BLaER1 (cell line): ENCODE results near the gene ATP11A.

Experiments
- H3K27ac ChIP-seq: shearing (Covaris generic); formaldehyde crosslinking; 2 replicates; pipeline ENCODE4 v1.8.1; 2022
- H3K27me3 ChIP-seq: shearing (Covaris generic); formaldehyde crosslinking; 2 replicates; pipeline ENCODE4 v1.8.1; 2022
- H3K36me3 ChIP-seq: shearing (Covaris generic); formaldehyde crosslinking; 2 replicates; pipeline ENCODE4 v1.8.1; 2022
- H3K4me1 ChIP-seq: shearing (Covaris generic); formaldehyde crosslinking; 2 replicates; pipeline ENCODE4 v1.8.1; 2022
- H3K4me2 ChIP-seq: shearing (Covaris generic); formaldehyde crosslinking; 2 replicates; pipeline ENCODE4 v1.8.1; 2022
- H3K4me3 ChIP-seq: shearing (Covaris generic); formaldehyde crosslinking; 2 replicates; pipeline ENCODE4 v1.8.1; 2022
- H3K9ac ChIP-seq: shearing (Covaris generic); formaldehyde crosslinking; 2 replicates; pipeline ENCODE4 v1.8.1; 2022
- H3K9me3 ChIP-seq: shearing (Covaris generic); formaldehyde crosslinking; 2 replicates; pipeline ENCODE4 v1.8.1; 2022
- H4K20me1 ChIP-seq: shearing (Covaris generic); formaldehyde crosslinking; 2 replicates; pipeline ENCODE4 v1.8.1; 2022
- Cebpa-rat ChIP-seq: shearing (Covaris generic); IDR thresholded peaks from 2 replicates; pipeline ENCODE4 v1.8.1; 2022

The ATP11A gene

DNA sequence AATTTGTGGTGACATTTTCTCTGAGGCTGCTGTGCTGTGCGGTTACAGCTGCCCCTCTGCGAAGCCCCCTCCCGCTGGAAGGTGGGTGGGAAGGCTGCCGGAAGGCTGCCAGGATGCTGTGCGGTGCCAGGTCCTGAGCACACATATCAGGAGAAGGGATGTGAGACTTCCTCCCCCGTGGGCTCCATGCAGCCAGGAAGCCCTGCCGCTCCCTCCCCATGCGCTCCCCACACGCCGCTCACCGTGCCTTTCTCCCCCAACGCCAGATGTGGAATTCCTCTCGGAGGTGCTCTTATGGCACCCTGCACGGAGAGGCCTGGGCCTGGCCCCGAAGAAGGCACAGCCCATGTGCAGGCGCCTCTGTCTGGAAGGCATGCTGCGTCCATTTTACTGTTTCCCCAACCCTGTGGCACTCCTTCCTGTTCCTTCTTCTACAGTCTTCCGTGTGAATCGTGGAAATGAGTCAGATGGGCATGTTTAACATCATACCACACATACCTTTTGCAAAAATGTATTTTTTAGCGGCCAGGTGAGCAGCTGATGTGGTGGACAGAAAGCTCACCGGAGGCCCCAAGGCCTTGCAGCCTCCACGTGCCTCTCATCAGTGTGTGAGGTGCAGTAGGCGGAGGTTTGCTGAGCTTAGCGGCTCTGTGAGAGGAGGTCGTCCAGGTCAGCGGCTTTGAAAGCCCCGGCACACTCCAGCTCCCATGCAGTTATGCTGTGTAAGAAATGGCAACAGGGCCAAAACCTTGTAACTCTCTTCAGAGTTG is 88.0 kb downstream of the ATP11A start:
- Histone ChIP-seq H3K4me1 (peaks cover 59% of the 10 kb centered on the region), H3K4me3 (no peak overlapping the region), H4K20me1 (peaks cover 100% of the 10 kb centered on the region), H3K9ac (0 out of 2 replicates have a peak overlapping the region, but pooled peaks have one; percentile 2), H3K27ac (0 out of 2 replicates have a peak overlapping the region, but pooled peaks have one; percentile 13), H3K36me3 (peaks cover 16% of the 10 kb centered on the region; the same call in 1 of the 2 replicates), H3K9me3 (no peaks in the 10 kb centered on the region), H3K27me3 (no peaks in the 10 kb centered on the region), H3K4me2 (peak overlapping the region; percentile 44)
- no peak for TF ChIP-seq Cebpa-rat

DNA sequence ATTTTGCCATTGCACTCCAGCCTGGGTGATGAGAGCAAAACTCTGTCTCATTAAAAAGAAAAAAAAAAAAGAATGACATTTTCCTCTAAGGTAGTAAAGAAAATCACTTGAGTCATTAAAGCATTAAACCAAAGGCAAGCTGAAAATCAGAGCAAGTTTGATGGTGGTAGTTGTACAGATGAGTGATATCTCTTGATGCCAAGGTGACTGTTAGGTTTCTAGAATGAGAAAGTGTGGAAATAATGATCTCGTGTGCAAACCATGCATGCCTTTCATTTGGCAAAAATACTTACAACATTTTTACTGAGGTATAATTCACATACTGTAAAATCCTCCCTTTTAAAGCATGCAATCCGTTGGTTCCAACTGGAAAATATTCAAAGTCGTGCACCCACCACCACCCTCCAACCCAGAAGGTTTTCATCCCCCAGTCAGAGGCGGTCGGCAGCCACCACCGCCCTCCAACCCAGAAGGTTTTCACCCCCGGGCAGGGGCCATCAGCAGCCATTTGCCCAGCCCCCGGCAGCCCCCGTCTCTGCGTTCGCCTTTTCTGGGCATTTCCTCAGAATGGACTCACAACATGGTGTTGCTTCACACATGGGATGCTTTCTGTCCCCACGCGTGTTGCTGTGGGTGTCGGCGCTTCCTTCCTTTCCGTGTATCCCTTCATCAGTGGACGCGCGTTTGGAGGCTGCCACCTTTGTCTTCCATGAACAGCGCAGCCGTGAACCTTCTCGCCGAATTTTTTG is 90.2 kb downstream of the ATP11A start:
- H3K4me1 ChIP-seq = peaks cover 52% of the 10 kb centered on the region
- H3K4me2 ChIP-seq = no peak overlapping the region
- H3K36me3 ChIP-seq = peaks cover 20% of the 10 kb centered on the region
- H3K9ac ChIP-seq = no peak overlapping the region
- no peaks in the 10 kb centered on the region for H3K9me3 ChIP-seq
- no peak for TF ChIP-seq Cebpa-rat
- H3K27me3 ChIP-seq = no peaks in the 10 kb centered on the region
- no peak overlapping the region for H3K27ac ChIP-seq
- no peak overlapping the region for H3K4me3 ChIP-seq
- peaks cover 100% of the 10 kb centered on the region for H4K20me1 ChIP-seq

DNA sequence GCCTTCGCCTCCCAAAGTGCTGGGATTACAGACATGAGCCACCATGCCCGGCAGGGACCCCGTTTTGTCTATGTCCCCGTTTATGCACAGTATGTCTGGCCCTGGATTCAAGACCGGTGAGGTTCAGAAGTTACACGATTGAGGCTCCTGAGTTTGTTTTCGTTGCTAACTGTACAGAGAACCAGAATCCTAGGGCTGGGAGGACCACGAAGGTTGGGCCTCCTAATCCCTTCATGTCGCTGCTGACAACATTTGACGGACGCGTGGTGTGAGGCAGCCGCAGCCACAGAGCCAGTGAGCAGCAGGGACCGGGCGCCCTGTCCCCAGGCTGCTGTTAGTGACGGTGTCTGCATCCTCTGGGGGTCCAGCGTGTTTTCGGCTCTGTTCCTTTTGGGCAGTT is 91.4 kb downstream of the ATP11A start:
- Histone ChIP-seq H3K27ac (no peak overlapping the region), H4K20me1 (peaks cover 93% of the 10 kb centered on the region), H3K4me1 (peaks cover 49% of the 10 kb centered on the region)

DNA sequence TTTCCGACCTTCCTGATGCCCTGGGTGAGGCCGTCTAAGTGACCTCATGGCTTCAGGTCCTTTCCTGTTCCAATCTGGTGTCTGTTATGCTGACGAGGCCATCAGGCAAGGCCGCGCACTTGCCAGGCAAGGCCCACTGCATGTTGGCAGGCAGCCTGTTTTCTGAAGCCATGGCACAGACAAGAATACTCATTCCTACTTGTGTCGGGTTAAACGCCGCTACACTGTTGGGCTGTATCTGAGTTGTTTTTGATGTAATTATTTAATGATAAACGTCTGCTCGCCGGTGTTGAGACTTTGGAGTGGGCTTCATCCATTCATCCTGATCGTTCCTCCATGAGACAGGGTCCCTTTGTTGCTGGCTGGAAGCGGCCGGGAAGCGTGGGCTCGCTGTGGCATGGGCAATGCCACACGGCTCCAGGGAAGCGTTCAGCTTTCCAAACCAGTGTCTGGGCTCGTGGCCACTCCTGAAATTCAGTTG is 92.1 kb downstream of the ATP11A start:
- 0 out of 2 replicates have a peak overlapping the region, but pooled peaks have one; percentile 25 for H3K9ac ChIP-seq
- TF ChIP-seq Cebpa-rat = no peak

More for the DNA sequence above, 91.4 kb downstream of the ATP11A start:
- H3K27me3 ChIP-seq = no peaks in the 10 kb centered on the region
- no peak for TF ChIP-seq Cebpa-rat
- H3K4me2 ChIP-seq = no peak overlapping the region
- no peak overlapping the region for H3K4me3 ChIP-seq
- no peaks in the 10 kb centered on the region for H3K9me3 ChIP-seq
- H3K9ac ChIP-seq = no peak overlapping the region
- H3K36me3 ChIP-seq = peaks cover 30% of the 10 kb centered on the region

DNA sequence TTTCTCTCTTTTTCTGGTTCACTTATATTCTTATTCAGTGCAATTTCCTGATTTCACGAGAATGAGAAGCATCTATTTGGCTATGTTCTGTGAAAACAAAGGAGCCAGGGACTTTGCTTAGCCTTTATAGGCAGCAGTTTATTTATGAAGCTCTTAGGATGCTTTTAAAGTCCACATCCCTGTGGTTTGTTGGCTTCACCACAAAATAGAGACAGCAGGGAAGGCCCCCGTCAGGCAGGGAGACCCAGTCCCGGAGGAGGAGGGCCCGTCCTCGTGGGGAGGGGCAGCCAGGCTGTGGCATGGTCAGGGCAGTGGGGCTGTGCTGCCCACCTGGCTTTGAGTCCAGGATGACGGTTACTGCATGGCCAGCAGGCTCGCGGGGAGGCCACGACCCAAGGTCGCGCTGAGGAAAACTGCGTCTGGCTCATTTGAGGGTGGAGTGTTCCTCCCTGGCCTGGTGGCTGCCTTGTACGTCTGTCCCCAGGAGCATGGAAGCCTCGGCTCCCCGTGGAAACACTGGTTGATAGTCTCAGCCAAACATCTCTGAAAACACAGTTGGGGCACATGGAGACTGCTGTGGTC is 92.7 kb downstream of the ATP11A start:
- H4K20me1 ChIP-seq = peaks cover 80% of the 10 kb centered on the region
- H3K4me2 ChIP-seq = peak overlapping the region; percentile 50
- H3K4me1 ChIP-seq = peaks cover 38% of the 10 kb centered on the region
- H3K9ac ChIP-seq = 0 out of 2 replicates have a peak overlapping the region, but pooled peaks have one; percentile 25
- H3K27ac ChIP-seq = no peak overlapping the region
- peaks cover 11% of the 10 kb centered on the region for H3K9me3 ChIP-seq
- H3K4me3 ChIP-seq = no peak overlapping the region
- H3K27me3 ChIP-seq = no peaks in the 10 kb centered on the region
- no peak for TF ChIP-seq Cebpa-rat
- H3K36me3 ChIP-seq = peaks cover 41% of the 10 kb centered on the region

More for the DNA sequence above, 92.1 kb downstream of the ATP11A start:
- peak overlapping the region; percentile 50 for H3K4me2 ChIP-seq
- H3K9me3 ChIP-seq = peaks cover 5% of the 10 kb centered on the region; the same call in 1 of the 2 replicates
- H3K36me3 ChIP-seq = peaks cover 36% of the 10 kb centered on the region
- no peaks in the 10 kb centered on the region for H3K27me3 ChIP-seq
- H3K4me1 ChIP-seq = peaks cover 44% of the 10 kb centered on the region
- H4K20me1 ChIP-seq = peaks cover 86% of the 10 kb centered on the region
- no peak overlapping the region for H3K27ac ChIP-seq
- H3K4me3 ChIP-seq = no peak overlapping the region

DNA sequence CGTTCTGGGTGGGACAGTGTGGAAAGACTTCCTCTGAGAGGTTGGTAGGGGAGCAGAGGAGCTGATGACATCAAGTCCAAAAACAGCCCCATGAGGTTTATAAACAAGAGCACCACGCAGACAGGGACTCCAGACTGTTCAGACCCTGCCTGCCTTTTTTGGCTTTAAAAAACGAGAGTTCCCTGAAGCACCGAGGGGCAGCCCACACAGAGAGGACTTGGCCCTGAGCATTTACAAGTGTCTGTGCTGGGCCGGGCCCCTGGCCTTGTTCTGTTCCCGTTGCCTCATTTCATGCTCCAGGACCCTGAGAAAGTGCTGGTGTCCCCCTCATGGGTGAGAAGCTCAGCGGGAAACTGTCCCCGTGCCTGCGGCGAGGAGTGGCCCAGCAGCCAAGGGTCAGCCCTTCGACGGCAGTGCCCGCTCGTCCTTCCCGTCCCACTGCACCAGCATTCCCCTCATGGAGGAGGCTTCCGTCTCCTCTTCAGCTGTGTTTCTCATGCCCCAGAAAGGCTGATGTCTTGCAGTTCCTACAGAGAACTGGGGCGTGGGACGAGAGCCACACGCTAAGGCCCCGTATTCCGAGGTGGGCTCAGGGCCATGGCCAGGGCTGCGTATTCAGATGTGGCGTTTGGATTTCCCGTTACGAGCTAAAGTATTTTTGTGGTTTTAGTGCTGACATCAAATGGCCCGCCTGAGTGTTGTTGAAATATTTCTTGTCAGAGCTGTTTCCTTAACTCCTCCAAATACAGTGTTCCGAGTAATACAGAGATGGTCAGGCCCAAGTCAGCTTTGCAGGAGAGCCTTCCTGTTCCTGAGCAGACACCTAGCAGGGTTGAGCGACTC is 93.5 kb downstream of the ATP11A start:
- Histone ChIP-seq H3K4me1 (peaks cover 31% of the 10 kb centered on the region), H3K9me3 (peaks cover 19% of the 10 kb centered on the region), H3K27ac (peak overlapping the region; percentile 30; the same call in 1 of the 2 replicates), H3K27me3 (no peaks in the 10 kb centered on the region), H3K4me2 (peak overlapping the region; percentile 50), H3K36me3 (peaks cover 47% of the 10 kb centered on the region), H3K9ac (no peak overlapping the region), H3K4me3 (no peak overlapping the region), H4K20me1 (peaks cover 72% of the 10 kb centered on the region)
- no peak for TF ChIP-seq Cebpa-rat

DNA sequence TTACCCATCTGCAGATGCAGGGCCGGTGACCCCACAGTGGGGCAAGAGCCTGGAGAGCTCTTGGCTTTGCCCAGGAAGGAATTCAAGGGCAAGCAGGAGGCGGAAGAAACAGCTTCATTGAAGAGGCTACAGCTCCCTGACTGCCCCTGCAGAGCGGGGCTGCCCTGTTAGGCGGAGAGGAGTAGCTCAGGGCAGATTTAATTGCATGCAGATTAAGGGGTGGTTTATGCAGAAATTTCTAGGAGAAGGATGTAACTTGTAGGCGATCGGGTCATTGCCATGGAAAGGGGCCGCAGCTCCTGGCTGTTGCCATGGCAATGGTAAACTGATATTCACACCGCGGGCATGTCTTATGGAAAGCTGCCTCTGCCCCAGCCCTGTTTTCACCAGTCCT is 94.1 kb downstream of the ATP11A start:
- Histone ChIP-seq H3K4me2 (peak overlapping the region; percentile 50; the same call in 1 of the 2 replicates), H3K27ac (no peak overlapping the region), H4K20me1 (peaks cover 66% of the 10 kb centered on the region), H3K4me1 (peaks cover 31% of the 10 kb centered on the region), H3K9ac (no peak overlapping the region), H3K4me3 (no peak overlapping the region), H3K27me3 (no peaks in the 10 kb centered on the region), H3K9me3 (peaks cover 25% of the 10 kb centered on the region), H3K36me3 (peaks cover 48% of the 10 kb centered on the region)
- no peak for TF ChIP-seq Cebpa-rat

DNA sequence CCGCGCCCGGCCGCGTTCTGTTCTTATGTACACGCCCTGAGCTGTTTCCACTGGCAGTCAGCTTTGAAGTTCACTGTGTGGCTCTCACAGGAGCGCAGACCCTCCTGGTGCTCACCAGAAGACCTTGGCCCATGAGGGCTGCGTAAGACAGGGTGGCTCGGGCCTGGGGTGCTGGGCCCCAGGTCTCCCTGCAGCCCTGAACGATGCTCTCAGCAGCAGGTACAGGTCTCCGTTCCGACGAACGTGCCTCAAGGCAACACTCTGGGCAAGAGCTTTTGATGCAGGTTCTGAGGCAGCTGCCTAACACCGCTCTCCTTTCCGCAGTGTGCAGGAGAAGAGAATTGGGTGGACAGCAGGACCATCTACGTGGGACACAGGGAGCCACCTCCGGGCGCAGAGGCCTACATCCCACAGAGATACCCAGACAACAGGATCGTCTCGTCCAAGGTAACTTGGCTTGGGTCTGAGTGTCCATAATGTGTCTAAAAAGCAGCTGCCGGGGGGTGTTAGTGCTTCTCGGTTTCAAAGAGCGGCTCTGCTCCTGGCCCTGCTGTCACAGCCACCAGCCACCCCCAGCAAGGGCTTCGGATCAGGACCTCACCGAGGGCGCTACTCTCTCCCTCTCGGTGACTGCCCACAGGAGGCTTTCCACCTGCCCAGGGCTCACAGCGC is 95.1 kb downstream of the ATP11A start:
- Histone ChIP-seq H3K27ac (no peak overlapping the region), H4K20me1 (peaks cover 56% of the 10 kb centered on the region)

More for the DNA sequence above, 95.1 kb downstream of the ATP11A start:
- Histone ChIP-seq H3K4me2 (no peak overlapping the region), H3K36me3 (peaks cover 54% of the 10 kb centered on the region), H3K9me3 (peaks cover 33% of the 10 kb centered on the region), H3K9ac (no peak overlapping the region), H3K4me1 (peaks cover 31% of the 10 kb centered on the region), H3K4me3 (no peak overlapping the region), H3K27me3 (no peaks in the 10 kb centered on the region)
- no peak for TF ChIP-seq Cebpa-rat
